HG03460 (cell line): ENCODE data around the gene LRRC10B.
A peak's percentile ranks its signal among the peaks of the same experiment; 100 is the strongest.

Source experiments
- ATAC-seq: cut with Tn5 transposase; IDR thresholded peaks from one replicate; pipeline ENCODE4 v1.9.1; 2021; ENCODE audit not compliant: unreplicated experiment

Gene LRRC10B

DNA sequence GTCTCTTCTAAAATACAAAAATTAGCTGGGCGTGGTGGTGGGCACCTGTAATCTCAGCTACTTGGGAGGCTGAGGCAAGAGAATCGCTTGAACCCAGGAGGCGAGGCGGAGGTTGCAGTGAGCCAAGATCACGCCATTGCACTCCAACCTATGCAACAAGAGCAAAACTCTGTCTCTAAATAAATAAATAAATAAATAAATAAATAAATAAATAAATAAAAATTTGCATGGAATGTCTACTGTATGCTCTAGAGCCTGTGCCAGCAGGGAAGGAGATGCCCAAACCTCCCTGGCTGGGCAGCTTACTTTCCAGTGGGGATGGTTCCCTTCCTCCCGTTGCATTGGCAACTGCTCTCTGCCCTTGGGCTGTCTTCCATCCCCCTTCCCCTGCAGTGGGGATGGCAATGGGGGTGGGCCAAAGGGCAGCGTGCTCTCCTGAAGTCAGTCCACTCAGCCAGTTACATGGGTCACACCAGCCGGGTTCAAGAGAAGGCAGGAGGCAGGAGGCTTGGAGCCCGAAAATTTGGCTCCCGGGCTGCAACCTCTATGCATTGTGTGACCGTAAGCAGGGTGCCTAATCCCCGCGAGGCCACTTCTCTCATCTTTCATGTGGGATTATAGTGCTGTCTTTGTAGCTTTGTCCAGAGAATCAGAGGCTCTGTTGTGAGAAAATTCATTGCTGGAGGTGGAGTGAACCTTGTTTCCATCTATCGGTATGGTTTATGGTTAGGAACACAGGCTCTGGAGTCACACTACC lies 1.4 kb upstream of the LRRC10B start:
- no peak for ATAC-seq

DNA sequence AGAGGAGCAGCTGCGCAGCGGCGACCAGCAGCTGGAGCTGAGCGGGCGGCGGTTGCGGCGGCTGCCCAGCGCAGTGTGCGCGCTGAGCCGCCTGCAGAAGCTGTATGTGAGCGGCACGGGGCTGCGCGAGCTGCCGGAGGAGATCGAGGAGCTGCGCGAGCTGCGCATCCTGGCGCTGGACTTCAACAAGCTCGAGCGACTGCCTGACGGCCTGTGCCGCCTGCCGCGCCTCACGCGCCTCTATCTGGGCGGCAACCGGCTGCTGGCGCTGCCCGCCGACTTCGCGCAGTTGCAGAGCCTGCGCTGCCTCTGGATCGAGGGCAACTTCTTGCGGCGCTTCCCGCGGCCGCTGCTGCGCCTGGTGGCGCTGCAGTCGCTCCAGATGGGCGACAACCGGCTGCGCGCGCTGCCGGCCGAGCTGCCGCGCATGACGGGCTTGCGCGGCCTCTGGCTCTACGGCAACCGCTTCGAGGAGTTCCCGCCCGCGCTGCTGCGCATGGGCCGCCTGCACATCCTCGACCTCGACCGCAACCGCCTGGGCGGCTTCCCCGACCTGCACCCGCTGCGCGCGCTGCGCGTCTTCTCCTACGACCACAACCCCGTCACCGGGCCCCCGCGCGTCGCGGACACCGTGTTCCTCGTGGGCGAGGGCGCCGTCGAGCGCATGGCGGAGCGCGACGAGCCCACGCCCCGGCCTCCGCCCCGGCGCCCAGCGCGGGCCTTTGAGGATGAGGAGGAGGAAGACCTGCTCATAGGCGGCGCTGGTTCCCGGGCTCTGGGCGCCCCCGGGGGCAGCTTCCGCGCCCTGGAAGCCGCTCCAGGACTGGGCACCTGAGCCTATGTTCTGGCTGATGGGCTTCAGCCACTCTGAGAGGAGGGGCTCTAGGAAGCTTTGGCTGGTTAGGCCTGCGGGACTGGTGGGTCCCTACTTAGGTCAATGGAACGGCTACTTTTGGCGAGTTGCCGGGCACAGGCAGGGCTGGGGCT lies 787 bp downstream of the LRRC10B start:
- ATAC-seq: peak; percentile 71

DNA sequence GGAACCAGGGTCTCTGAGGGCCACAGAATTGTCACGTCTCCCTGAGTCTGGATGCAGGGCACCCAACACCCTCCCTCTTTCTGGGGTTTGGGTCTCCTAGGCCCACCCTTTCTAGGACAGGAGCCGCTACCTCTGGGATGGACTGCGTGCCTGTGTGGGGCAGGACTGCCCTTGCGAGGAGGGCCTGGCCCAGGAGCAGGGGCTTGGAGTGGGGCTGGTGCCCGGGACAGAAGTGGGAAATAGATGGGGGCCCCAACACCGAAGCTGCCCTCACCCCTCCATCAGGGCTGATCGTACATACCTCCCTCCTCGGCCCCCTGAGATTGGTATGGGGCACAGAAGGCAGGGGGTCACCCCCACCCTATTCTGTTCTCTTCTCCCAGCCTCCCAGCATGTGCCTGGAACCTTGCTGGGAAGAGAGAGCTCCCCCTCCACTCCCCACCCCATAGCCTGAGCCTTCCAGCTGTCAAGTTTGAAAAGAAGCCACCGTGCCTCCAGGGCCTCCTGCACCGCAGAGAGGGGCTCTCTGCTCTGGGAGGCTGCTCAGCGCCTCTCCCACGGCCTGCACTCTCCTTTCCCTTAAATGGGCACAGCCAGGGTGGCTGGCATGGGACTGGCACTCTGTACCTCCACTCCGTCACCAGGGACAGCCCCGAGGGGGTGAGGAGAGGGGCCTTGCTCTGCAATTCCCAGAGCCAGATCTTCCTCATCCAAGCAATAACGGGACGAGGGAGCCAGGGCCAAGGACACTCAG lies 1.8 kb downstream of the LRRC10B start:
- ATAC-seq: no peak

DNA sequence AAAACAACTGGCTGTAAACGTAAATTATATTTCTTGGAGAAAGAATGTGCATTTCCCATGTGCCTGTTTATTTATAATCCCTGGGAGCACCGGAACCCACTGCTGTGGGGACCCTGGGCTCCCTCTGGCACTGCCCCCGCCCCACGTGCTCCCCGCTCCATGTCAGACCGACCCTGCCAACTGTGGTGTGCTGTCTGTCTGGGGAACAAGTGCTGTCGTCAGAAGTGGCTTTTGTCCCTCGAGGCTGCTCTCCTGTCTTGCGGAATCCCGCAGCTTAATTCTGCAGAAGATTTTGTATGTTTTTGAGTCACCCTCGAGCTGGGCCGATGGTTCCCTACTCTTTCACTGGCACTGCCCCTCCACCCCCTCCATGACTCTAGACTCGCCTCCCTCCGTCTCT lies 2.4 kb downstream of the LRRC10B start:
- ATAC-seq: no peak

DNA sequence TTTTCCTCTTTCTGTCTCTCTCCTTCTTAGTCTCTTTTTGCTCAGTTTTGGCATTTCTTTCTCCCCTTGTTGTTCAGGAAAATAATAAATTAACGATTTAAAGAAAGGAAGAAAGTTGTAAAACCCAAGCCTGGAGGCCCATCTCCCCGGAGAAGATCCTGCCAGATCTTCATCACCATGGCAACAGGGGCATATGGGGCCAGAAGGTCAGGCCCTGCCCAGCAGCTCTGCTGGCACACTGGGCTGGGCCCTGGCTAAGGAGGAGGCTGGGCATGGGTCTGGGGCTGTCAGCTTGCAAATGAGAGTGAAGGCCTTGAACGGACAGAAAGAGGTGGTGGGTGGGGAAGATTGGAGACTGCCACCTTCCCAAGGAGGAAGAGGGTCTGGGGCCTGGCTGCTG lies 2.8 kb downstream of the LRRC10B start:
- no peak for ATAC-seq

DNA sequence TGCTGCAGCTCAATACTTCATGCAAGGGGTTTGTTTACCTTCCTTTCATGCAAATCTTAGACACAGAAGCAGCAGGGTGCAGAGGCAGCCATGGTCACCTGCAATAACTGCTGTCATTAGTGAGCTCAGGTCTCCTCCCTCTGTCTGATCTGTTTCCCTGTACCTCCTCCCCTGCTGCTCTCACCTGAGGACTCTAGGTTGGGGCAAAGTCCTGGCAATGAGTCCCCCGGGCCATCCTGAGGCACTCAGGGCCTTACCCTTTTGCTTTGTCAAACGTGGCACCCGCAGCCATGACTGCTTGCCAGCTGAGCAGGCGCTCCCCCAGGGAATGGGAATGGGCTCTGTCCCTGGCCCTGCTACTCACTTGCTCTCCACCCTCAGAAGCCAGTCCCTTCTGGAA lies 3.9 kb downstream of the LRRC10B start:
- ATAC-seq: no peak

DNA sequence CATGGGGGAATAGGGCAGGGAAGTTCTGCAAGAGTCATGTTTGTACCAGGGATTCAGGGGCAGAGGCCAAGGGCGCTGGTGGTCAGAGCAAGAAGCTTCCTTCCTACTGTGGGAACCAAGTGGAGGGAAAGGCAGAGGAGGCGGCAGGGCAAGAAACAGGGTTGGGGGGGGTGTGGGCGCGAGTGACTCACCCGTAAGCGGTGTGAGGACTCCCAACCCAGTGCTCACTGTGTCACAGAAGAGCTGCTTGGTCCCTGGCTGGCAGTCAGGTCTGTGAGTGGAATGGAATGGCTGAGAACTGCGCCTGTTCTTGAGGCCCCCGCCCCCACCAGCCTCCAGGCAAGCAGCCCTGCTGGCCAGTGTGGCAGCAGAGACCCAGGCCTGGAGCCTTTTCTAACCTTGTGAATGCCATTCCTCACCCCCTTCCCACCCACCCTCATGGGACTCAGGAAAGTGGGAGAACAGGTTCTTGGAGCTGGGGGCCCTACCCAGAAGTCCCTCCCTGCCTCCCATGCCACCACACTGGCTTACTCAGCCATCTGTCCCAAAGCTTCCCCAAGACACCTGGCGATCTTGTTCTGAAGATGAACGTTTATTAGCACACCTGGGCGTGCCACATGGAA lies 4.7 kb downstream of the LRRC10B start:
- ATAC-seq: no peak

DNA sequence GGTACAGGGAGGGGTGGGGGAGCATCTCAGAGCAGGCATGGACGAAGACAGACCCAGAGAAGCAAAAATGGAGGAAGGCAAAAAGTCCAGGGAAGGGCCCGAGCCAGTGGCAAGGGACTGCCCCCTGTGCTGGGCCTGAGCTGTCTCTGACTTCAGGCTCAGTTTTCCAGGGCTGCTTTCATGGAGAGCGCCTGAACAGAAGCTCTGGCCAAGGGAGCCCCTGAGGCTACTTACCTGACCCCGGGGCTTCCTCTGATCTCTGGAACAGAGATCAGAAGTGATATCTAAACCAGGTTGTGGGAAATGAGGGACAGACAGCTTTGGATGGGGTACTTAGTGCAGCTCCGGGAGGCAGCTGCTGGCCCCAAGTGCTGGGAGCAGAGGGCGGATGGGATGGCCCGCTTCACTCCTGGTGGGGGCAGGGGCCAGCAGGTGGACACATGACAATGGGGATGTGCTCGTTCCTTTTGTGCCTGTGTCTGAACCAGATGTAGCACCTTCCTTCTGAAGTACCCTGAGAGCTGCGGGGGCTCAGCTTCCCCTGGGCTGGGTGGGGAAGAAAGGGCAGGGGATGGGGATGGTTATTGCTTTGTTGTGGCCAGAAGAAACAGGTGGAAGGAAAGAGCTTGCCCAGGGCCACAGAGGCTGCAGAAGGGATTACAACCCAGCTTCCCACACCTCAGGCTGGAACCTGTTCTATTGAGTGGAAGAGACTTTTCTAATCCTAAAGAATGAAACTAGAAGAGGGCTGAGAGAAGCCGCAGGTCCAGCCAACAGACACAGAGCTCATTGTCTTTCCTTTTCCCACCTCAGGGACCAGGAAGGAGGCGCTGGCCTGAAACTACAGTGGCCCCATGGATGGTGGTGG lies 5.7 kb downstream of the LRRC10B start:
- no peak for ATAC-seq

DNA sequence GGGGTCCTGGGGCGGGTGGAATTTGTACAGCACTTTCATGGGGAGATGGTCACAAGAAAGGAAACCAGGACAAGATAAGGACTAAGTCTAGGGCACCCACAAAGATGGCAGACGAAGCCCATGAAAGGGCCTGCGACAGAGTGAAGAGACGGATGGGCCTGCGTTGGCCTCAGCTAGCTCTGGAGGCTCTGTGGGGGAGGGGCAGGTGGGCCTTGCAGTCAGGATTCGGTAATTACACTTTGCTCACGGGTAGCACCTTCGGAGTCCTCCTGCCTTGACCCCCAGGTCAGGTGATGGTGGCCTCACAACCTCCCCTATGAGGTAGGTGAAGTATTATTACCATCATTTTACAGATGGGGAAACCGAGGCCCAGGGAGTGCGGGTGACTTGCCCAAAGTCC lies 7.1 kb downstream of the LRRC10B start:
- ATAC-seq: no peak

DNA sequence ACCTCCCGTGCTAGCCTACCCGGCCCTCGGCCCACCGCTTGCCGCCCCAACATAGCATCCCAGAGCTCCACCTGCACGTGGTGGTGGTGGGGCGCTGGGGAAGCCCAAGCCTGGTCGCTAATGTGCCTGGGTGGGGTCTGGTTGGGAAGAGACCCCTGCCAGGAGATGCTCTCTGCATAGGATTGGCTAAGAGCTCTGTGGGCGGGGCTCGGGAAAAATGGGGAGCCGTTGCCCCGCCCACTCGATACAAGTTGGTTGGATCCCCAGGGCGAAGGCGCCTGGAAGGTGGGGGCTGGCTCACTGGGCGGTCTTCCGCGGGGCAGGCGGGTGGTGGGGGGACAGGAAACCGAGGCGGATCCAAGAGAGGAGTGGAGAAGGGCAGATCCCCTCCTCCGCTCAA lies 7.6 kb downstream of the LRRC10B start:
- no peak for ATAC-seq

DNA sequence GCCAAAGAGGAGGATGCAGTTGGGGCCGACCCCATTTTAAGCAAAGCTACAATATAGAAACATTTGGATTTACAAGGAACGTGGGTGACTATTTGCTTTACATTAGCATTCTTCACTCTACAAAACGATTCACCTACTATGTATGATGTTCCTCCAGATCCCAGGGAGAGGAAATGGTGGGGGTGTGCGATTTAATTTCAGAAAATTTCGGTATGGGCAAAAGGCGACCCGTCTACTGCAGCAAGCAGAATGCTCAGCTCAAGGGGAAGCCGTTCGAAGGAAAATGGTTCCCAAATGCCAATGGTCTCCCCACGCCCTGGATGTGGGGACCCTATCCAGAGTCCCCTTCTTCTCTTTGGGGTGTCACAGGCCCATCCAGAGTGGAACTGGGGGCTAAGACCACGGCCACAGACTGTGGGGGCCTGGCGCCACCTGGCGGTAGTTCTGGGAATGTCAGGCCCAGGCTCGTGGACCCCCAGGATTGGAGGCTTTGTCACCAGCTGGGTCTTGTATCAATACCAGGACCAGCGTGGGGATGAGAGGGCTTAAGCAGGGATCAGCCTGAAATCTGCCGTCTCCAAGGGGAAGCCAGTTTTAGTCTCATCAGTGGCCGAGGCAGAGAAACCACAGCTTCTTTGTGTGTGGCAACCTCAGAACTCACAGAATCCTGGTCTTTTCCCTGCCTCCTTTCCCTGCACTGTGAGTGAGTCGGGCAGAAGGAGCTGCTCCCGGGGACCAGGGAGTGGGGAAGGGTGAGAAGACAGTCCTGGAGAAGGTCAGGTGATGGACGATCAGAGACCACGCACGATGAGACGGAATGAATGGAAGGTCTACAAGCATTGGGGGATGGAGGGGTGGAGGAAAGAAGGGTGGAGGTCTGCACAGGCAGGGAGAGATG lies 8.4 kb downstream of the LRRC10B start:
- no peak for ATAC-seq

DNA sequence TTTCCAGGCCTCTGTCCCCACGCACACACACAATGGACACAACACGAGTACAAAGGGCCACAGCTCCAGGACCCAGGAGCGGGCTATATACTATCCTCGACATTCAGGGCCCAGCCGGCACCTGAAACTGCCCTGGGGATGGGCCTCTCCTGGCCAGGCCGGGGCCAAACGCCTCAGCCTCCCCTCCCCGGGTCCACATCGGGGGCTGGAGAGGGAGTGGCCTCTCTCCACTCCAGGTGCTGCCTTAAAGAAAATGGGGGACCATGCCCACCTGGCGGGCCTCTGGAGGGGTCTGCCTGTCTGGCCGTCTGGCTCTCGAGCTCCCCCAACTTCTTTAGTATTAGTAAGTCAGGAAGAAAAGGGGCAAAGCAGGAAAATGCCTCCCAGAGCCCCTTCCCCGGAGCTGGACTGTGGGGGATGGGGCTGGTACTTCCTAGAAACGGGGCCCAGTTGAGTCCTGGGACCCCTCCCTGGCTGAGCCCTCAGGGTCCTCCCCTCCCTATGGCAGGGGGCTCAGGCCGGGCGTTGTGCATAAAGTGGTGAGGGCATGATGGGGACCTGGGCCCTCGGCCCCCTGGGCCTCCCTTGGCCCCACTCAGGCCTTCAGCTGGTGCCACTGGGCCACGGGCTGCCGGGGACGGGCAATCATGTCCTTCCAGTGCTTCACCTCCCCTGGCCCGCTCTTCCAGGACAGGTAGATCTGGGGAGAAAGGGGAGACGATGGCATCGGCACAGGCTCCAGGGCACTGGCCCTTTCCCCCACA lies 9.7 kb downstream of the LRRC10B start:
- no peak for ATAC-seq

DNA sequence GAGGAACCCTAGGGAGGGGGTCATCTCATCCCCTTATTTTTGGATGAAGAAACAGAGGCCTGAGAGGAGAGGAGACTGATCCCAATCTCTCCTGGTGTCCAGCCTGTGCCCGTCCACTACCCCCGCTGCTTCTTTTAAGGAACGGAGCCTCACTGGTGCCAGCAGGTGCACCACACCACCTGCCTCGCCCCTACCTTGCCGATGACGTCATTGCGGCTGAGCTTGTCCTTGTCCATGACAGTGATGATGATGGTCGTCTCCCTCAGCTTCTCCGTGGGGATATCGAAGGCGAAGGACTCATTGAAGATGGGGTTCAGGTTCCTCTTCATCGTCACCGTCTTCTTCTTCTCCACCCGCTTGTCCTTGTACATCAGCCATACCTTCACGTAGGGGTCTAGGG lies 14.3 kb downstream of the LRRC10B start:
- no peak for ATAC-seq

DNA sequence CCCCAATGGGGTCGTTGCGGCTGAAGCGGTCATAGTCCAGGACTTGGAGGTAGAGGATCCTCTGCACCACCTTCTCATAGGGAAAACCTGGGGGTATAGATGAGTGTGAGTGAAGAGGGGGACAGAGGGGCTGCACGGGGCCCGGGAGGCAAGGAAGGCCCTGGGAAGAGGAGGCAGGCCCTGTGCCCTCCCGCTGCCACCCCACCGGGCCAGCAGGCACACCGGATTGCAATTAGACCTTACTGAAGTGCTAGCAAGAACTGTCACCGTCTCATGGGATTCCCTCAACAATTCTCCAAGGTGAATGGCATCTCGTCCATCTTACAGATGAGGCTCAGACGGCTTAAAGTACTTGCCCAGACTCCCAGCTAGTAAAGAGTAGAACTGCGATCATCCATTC lies 15.9 kb downstream of the LRRC10B start:
- no peak for ATAC-seq

DNA sequence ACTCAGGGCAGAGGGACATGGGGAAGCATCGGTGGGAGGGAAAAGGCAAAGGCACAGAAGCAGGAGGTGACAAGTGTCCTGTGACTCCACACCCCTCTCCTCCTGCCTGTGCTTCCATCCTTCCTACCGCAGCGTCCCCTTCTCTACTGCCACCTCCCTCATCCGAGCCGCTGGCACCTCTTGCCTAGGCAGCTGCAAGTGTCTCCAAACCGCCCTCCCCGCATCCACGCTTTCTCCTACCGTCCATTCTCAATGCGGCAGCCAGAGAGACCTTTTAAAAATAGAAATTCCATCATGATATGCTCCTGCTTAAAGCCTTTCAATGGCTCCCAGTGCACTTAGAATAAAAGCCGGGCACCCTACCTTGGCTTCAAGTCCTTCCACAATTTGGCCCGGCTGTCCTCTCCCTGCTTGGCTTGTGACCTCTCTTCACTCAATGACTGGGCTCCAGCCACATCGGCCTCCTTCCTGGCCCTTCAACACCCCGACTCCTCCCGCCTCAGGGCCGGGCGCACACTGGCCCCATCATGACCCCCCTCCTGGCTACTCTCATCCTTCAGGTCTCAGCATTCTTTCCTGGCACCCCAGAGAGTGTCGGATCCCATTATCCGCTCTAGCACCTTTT lies 16.5 kb downstream of the LRRC10B start:
- ATAC-seq: no peak

DNA sequence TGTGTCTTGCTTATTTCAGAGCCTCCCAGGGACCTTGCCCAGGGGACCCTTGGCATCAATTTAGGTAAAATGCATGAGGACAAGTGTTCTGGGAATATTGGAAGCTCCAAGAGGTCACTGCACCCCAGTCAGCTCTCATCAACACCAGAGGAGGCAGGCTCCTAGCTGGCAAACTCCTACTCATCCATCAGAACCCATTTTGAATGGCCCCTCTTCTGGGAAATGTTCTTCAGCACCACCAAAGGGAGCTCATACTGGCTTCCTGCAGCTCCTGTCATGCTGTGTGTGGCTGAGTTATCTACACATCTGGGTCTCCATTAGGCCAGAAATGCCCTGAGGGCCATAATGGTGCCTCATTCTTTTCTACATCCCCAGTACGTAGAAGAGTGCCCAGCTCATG lies 17.7 kb downstream of the LRRC10B start:
- no peak for ATAC-seq

DNA sequence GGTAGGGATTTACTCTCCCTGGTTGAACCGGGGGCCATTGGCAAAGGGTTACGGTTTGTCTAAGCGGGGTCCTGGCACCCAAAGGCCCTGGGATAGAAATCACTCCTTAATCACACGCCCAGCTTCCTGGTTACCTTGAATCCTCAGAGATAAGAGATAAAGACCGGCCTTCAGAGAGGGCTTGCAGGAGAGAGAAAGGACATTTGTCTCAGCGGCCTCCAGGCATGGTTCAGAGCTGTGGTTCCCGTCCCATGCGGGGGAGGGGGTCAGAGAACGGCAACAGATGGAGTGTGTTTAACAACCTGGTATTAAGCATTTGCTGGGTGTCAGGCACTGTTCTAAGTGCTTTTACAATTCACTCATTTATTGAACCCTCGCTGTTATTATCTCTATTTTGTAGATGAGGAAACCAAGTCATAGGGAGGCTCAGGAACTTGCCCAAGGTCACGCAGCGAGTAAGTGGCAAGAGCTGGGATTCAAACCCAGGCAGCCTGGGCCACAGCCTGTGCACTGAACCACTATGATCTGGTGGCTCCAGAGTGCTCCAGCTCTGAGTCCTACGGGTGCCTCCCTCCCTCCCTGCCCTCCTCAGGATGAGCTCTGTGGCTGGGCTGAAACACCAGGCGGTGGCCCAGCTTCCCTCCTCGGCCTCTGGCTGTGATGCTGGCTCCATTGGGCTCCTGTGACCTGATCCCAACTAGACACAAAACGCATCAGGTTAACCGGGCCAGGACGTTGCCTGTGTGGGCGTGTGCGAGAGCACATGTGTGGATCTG lies 18.6 kb downstream of the LRRC10B start:
- ATAC-seq: no peak
